ENCODE measurements around the gene PRKN.

The PRKN gene

DNA sequence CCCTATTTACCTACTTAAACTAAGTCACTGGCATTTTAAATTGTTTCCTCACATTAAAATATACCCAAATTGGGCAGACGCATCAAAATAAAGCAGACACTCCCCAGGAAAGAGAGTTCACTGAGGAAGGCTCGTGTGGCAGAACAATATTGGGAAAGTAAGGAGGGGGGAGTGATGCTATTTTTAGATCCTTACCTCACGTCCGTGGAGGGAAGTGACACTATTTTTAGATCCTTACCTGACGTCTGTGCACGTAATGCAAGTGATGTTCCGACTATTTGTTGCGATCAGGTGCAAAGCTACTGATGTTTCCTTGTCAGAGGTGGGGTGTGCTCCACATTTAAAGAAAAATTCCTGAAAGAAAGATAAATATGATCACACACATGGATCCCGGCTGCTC lies 754.5 kb downstream of the PRKN start:
- H3K4me1 ChIP-seq (ENCODE audit: control insufficient read depth, insufficient read depth, low read length): no peaks in the 10 kb centered on the region

DNA sequence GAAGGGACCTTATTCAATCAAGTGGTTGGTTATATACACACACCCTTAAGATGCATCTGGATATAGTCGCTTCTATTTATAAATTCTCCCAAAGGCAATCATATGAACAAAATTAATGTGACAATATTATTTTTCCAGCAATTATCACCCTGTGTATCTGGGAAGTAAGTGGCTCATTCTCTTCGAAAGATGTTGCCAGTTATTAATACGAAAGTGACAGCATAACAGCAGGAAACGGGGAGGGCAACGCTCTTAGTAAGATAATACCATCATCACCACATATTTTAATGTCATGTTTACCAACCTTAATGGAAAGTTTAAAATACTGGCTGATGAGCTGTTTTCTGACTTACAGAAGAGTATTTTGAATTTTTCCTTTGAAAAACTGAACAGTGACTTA lies 756.5 kb downstream of the PRKN start:
- Histone ChIP-seq H3K9me3 (ENCODE audit: control insufficient read depth, insufficient read depth, low read depth, low read length) (0 out of 2 replicates have a peak, but pooled peaks cover 4% of the 10 kb centered on the region), H3K4me1 (ENCODE audit: control insufficient read depth, insufficient read depth, low read length) (no peaks in the 10 kb centered on the region), H3K4me3 (ENCODE audit: low read depth, low read length) (no peak overlapping the region), H3K36me3 (ENCODE audit: control insufficient read depth, insufficient read depth, low read length) (no peaks in the 10 kb centered on the region), H3K27ac (ENCODE audit: low read depth, low read length) (no peak overlapping the region), H3K27me3 (ENCODE audit: control insufficient read depth, insufficient read depth, low read length) (no peaks in the 10 kb centered on the region), H3K9ac (ENCODE audit: low read length) (no peak overlapping the region)

More for the DNA sequence above, 754.5 kb downstream of the PRKN start:
- H3K9ac ChIP-seq (ENCODE audit: low read length): no peak overlapping the region
- H3K9me3 ChIP-seq (ENCODE audit: control insufficient read depth, insufficient read depth, low read depth, low read length): peaks cover 13% of the 10 kb centered on the region
- no peaks in the 10 kb centered on the region for H3K36me3 ChIP-seq (ENCODE audit: control insufficient read depth, insufficient read depth, low read length)
- H3K4me3 ChIP-seq (ENCODE audit: low read depth, low read length): no peak overlapping the region
- no peak overlapping the region for H3K27ac ChIP-seq (ENCODE audit: low read depth, low read length)
- no peaks in the 10 kb centered on the region for H3K27me3 ChIP-seq (ENCODE audit: control insufficient read depth, insufficient read depth, low read length)

DNA sequence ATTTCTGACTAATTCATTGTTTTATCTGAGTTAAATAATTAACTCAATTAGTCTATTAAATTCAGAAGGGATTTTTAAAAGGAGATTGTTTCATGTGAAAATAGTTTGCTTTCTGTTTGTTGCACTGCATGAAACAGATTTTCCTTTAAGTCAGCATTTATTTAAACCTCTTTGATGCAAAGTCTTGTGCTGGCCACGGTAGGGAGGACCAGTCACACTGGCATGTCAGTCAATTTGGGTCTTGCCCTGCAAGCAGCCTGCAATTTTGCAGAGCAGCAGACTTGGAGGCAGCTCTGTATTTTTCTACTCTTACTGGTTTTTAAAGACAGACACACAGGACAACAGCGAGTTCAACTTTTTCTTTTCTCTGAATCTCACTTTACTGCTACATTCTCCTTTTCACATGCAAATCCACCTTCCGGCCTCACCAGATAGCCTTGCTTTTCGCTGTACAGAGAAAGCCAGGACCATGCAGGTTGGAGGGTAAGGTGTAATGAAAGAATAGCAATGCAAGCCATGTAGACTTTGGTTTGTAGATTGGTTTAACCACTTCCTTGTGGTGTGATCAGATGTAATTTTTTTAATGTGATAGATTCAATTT lies 763.8 kb downstream of the PRKN start:
- Histone ChIP-seq H3K9me3 (ENCODE audit: control insufficient read depth, insufficient read depth, low read depth, low read length) (no peaks in the 10 kb centered on the region), H3K4me3 (ENCODE audit: low read depth, low read length) (no peak overlapping the region), H3K27ac (ENCODE audit: low read depth, low read length) (0 out of 2 replicates have a peak overlapping the region, but pooled peaks have one; percentile 23), H3K9ac (ENCODE audit: low read length) (no peak overlapping the region), H3K36me3 (ENCODE audit: control insufficient read depth, insufficient read depth, low read length) (no peaks in the 10 kb centered on the region), H3K27me3 (ENCODE audit: control insufficient read depth, insufficient read depth, low read length) (no peaks in the 10 kb centered on the region), H3K4me1 (ENCODE audit: control insufficient read depth, insufficient read depth, low read length) (peaks cover 19% of the 10 kb centered on the region)

DNA sequence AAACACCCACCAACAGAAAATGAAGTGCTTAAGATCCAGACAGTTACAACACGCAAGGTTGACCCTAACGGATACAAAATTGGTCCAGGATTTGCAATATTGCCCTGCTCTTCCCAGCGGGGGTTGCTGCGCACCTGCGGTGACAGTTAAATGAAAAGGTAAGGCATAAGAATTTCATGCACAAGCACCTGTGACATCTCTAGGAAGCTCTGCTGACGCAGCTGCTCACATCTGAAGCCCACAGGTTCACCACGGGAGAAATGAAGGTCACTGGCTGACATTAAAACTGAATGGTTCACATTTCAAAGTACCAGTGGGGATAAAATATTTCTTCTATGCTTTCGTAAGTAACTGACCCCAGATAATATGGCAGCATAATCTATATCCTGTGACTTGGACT lies 764.4 kb downstream of the PRKN start:
- peaks cover 19% of the 10 kb centered on the region for H3K4me1 ChIP-seq (ENCODE audit: control insufficient read depth, insufficient read depth, low read length)
- H3K9me3 ChIP-seq (ENCODE audit: control insufficient read depth, insufficient read depth, low read depth, low read length): no peaks in the 10 kb centered on the region
- no peaks in the 10 kb centered on the region for H3K27me3 ChIP-seq (ENCODE audit: control insufficient read depth, insufficient read depth, low read length)
- H3K36me3 ChIP-seq (ENCODE audit: control insufficient read depth, insufficient read depth, low read length): no peaks in the 10 kb centered on the region
- H3K4me3 ChIP-seq (ENCODE audit: low read depth, low read length): no peak overlapping the region
- H3K9ac ChIP-seq (ENCODE audit: low read length): no peak overlapping the region
- H3K27ac ChIP-seq (ENCODE audit: low read depth, low read length): no peak overlapping the region

DNA sequence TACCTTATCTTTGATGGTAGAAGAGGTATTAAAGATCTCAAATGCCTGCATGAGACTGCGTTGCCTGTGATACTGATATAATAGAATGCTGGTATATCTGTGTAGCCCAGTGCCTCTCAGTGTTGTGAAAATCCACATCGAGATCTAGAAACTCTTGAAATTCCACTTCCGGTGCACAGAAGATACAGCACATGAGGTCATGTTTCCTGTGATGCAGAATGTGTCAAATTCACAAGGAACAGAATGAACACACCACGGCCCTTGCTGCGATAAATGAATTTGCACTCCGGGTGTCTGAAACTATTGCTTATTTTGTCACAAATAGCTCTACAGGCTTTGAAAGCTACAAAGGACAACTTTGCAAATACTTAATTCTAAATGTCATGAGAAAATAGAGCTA lies 765.8 kb downstream of the PRKN start:
- Histone ChIP-seq H3K36me3 (ENCODE audit: control insufficient read depth, insufficient read depth, low read length) (no peaks in the 10 kb centered on the region), H3K27me3 (ENCODE audit: control insufficient read depth, insufficient read depth, low read length) (no peaks in the 10 kb centered on the region), H3K9me3 (ENCODE audit: control insufficient read depth, insufficient read depth, low read depth, low read length) (no peaks in the 10 kb centered on the region), H3K27ac (ENCODE audit: low read depth, low read length) (no peak overlapping the region), H3K4me1 (ENCODE audit: control insufficient read depth, insufficient read depth, low read length) (peaks cover 19% of the 10 kb centered on the region), H3K9ac (ENCODE audit: low read length) (no peak overlapping the region), H3K4me3 (ENCODE audit: low read depth, low read length) (no peak overlapping the region)

DNA sequence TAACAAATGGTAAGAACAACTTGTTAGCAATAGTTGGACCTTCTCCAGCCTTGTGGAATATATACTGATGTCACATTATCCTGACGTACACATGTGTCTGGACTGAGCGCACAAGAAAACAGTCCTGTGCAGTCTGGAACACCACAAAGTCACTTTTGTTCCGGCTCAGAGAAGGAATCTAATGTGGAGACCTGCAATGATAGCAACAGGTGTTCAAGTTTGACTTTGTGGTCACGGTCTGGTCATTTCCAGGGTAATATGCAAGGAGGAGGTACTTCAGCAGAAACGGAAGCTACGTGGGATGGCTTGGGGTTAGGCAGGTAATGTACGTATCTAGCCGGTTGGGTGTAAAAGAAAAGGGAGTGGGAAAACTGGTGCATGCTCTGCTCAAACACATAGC lies 766.5 kb downstream of the PRKN start:
- no peaks in the 10 kb centered on the region for H3K27me3 ChIP-seq (ENCODE audit: control insufficient read depth, insufficient read depth, low read length)
- no peak overlapping the region for H3K9ac ChIP-seq (ENCODE audit: low read length)
- H3K4me1 ChIP-seq (ENCODE audit: control insufficient read depth, insufficient read depth, low read length): peaks cover 22% of the 10 kb centered on the region
- no peak overlapping the region for H3K27ac ChIP-seq (ENCODE audit: low read depth, low read length)
- H3K36me3 ChIP-seq (ENCODE audit: control insufficient read depth, insufficient read depth, low read length): no peaks in the 10 kb centered on the region
- H3K4me3 ChIP-seq (ENCODE audit: low read depth, low read length): no peak overlapping the region
- no peaks in the 10 kb centered on the region for H3K9me3 ChIP-seq (ENCODE audit: control insufficient read depth, insufficient read depth, low read depth, low read length)

DNA sequence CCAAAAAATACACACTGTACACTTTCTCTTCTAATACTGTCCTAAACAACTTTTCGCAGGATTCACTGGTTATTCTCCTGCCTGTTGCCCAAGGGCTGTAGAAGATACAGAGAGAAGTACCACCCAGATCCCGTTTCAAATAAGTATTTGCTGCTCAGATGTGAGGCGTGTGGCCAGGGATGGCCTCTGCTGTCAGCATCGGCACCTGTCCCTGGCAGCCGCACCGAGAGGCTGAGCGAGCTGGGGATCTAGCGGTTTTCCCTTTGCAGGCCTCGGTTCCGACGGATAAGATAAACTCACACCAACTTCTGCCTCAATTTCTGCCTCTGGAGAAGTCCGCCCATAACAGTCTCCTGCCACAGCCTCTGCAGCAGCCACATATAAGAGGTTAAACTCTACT lies 768.5 kb downstream of the PRKN start:
- H3K27ac ChIP-seq (ENCODE audit: low read depth, low read length): no peak overlapping the region
- H3K4me1 ChIP-seq (ENCODE audit: control insufficient read depth, insufficient read depth, low read length): peaks cover 14% of the 10 kb centered on the region
- no peak overlapping the region for H3K9ac ChIP-seq (ENCODE audit: low read length)
- no peaks in the 10 kb centered on the region for H3K9me3 ChIP-seq (ENCODE audit: control insufficient read depth, insufficient read depth, low read depth, low read length)
- no peak overlapping the region for H3K4me3 ChIP-seq (ENCODE audit: low read depth, low read length)
- H3K27me3 ChIP-seq (ENCODE audit: control insufficient read depth, insufficient read depth, low read length): no peaks in the 10 kb centered on the region
- no peaks in the 10 kb centered on the region for H3K36me3 ChIP-seq (ENCODE audit: control insufficient read depth, insufficient read depth, low read length)

DNA sequence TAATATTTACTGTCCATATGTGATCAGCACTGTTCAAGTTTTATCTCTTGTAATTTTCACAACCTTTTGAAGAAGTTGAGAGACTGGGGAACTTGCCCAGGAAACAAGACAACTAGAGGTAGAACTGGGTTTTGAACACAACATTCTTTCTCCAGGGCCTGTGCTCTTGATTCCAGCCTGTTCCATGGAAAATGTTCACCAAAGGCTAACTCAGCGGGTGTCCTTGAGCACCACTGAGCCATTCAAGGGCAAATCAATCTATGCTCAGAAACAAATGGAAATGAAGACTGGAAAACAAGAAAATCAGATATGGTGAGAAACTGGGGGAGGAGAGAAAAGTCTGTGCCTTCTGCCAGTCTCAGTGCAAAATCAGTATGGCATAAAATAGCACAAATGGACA lies 771.5 kb downstream of the PRKN start:
- no peak overlapping the region for H3K27ac ChIP-seq (ENCODE audit: low read depth, low read length)

DNA sequence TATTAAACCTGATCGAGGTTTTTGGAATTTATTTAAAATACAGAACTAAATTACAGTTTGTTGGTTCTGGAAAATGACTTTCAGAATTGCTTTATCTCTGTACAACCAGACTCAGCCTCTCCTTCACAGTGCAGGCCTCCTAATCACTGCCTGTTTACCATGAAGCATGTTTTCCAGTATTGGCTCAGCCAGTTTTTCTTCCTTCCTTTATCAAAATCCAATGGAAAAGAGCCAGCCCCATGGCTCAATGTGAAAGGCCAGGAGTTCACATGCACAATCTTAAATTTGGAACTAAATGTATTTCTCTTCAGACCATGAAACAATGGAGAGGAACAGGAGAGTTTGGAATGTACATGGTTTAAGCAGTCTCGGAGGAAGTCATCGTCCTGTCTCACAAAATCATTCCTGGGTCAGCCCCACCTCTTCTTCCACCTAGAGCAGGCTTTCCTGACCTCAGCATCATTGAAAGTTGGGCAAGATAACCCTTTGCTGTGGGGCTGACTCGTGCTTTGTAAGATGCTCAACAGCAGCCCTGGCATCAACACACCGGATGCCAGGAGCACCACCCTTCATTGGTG lies 772.8 kb downstream of the PRKN start:
- Histone ChIP-seq H3K27ac (ENCODE audit: low read depth, low read length) (no peak overlapping the region), H3K4me3 (ENCODE audit: low read depth, low read length) (no peak overlapping the region), H3K4me1 (ENCODE audit: control insufficient read depth, insufficient read depth, low read length) (peaks cover 13% of the 10 kb centered on the region), H3K36me3 (ENCODE audit: control insufficient read depth, insufficient read depth, low read length) (no peaks in the 10 kb centered on the region), H3K27me3 (ENCODE audit: control insufficient read depth, insufficient read depth, low read length) (no peaks in the 10 kb centered on the region; the same call in 1 of the 2 replicates), H3K9ac (ENCODE audit: low read length) (no peak overlapping the region), H3K9me3 (ENCODE audit: control insufficient read depth, insufficient read depth, low read depth, low read length) (no peaks in the 10 kb centered on the region)

More for the DNA sequence above, 771.5 kb downstream of the PRKN start:
- Histone ChIP-seq H3K9ac (ENCODE audit: low read length) (no peak overlapping the region), H3K27me3 (ENCODE audit: control insufficient read depth, insufficient read depth, low read length) (no peaks in the 10 kb centered on the region), H3K9me3 (ENCODE audit: control insufficient read depth, insufficient read depth, low read depth, low read length) (no peaks in the 10 kb centered on the region), H3K36me3 (ENCODE audit: control insufficient read depth, insufficient read depth, low read length) (no peaks in the 10 kb centered on the region), H3K4me1 (ENCODE audit: control insufficient read depth, insufficient read depth, low read length) (peaks cover 8% of the 10 kb centered on the region), H3K4me3 (ENCODE audit: low read depth, low read length) (no peak overlapping the region)

DNA sequence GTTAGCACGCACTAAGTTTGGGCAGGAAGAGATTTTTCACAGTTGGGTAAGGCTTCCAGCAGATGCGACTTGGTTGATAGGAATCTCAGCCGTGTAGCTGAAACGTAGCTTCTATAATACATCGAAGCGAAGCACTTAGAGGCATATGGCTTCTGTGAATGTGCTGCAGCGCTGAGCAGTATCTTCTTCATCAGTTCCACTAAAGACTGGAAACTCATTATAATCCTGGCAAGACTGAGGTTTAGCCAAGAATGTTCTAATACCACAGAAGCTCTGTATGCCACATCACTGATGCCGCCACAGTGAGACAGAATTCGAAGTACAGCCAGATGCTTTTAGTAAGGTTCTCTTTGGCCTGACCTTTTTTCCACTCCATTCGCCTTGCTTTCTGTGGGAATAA lies 773.5 kb downstream of the PRKN start:
- H3K4me1 ChIP-seq (ENCODE audit: control insufficient read depth, insufficient read depth, low read length): peaks cover 13% of the 10 kb centered on the region

DNA sequence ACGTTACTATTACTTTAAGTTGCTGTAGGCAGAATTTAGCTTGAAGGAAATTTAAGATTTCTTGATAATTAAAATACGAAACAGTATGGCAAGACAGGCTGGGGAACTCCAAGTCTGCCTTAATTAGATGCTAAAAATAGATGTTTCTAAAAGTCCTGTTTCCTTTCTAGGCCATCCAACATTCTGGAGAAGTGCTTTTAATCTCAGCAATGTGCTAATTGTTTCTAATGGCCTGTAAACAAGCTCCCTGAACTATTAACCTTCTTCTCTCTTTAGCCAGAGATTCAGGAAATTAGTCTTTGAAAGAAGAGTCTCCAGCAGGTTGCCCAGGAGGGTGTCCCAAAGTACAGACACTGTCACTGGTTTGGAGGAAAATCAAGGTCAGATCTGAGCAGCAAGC lies 776.4 kb downstream of the PRKN start:
- Histone ChIP-seq H3K27me3 (ENCODE audit: control insufficient read depth, insufficient read depth, low read length) (no peaks in the 10 kb centered on the region; the same call in 1 of the 2 replicates), H3K4me1 (ENCODE audit: control insufficient read depth, insufficient read depth, low read length) (peaks cover 17% of the 10 kb centered on the region), H3K4me3 (ENCODE audit: low read depth, low read length) (no peak overlapping the region), H3K27ac (ENCODE audit: low read depth, low read length) (no peak overlapping the region), H3K9me3 (ENCODE audit: control insufficient read depth, insufficient read depth, low read depth, low read length) (no peaks in the 10 kb centered on the region), H3K9ac (ENCODE audit: low read length) (no peak overlapping the region), H3K36me3 (ENCODE audit: control insufficient read depth, insufficient read depth, low read length) (no peaks in the 10 kb centered on the region)

More for the DNA sequence above, 773.5 kb downstream of the PRKN start:
- H3K36me3 ChIP-seq (ENCODE audit: control insufficient read depth, insufficient read depth, low read length): no peaks in the 10 kb centered on the region
- H3K9me3 ChIP-seq (ENCODE audit: control insufficient read depth, insufficient read depth, low read depth, low read length): no peaks in the 10 kb centered on the region
- H3K4me3 ChIP-seq (ENCODE audit: low read depth, low read length): no peak overlapping the region
- H3K9ac ChIP-seq (ENCODE audit: low read length): no peak overlapping the region
- no peaks in the 10 kb centered on the region; the same call in 1 of the 2 replicates for H3K27me3 ChIP-seq (ENCODE audit: control insufficient read depth, insufficient read depth, low read length)
- H3K27ac ChIP-seq (ENCODE audit: low read depth, low read length): no peak overlapping the region

Data from HUES6 (cell line).